Kidney epithelial cell (primary cell): ENCODE measurements around the gene PIK3R4. TPM values are rescaled to one million over a fixed set of nuclear protein-coding genes. Genes with fewer than 3 reads are reported as not detected.

ENCODE experiments used
- DNase-seq: peaks from one replicate; pipeline ENCODE4 v3.0.0-alpha.2; 2010; ENCODE audit warnings: low read depth
- H3K27me3 ChIP-seq: 2 replicates; pipeline ENCODE4 v1.6.0; 2011; ENCODE audit warnings: low read length; ENCODE audit not compliant: control insufficient read depth, insufficient read depth
- H3K36me3 ChIP-seq: 2 replicates; pipeline ENCODE4 v1.5.1; 2011; ENCODE audit warnings: low read length; ENCODE audit not compliant: control insufficient read depth, insufficient read depth
- H3K4me3 ChIP-seq: 2 replicates; pipeline ENCODE4 v1.5.1; 2011; ENCODE audit warnings: low read depth, mild to moderate bottlenecking, control low read depth, low read length
- CTCF ChIP-seq: IDR thresholded peaks from 2 replicates; pipeline ENCODE4 v1.5.1; 2011; ENCODE audit warnings: mild to moderate bottlenecking, moderate library complexity, low read length, control low read depth, inconsistent platforms; ENCODE audit not compliant: insufficient read depth, poor library complexity, severe bottlenecking
- total RNA-seq: library from RNA; depleted of rRNA; stranded (reverse); fragments of >200 nt; gene quantifications from 2 replicates; pipeline ENCODE4 v1.2.3, GENCODE V29; 2015

PIK3R4 gene
- total RNA-seq, 1 donor from 2014 or later, result 32.9 TPM

- no peak for DNase-seq
- Histone ChIP-seq H3K36me3 (no peaks in the 10 kb centered on the region), H3K27me3 (no peaks in the 10 kb centered on the region), H3K4me3 (no peak overlapping the region)
- TF ChIP-seq CTCF, result no peak
These were observed 6.8 kb downstream of the PIK3R4 start for GRCh38 chr3:130739848-130740247.

DNA sequence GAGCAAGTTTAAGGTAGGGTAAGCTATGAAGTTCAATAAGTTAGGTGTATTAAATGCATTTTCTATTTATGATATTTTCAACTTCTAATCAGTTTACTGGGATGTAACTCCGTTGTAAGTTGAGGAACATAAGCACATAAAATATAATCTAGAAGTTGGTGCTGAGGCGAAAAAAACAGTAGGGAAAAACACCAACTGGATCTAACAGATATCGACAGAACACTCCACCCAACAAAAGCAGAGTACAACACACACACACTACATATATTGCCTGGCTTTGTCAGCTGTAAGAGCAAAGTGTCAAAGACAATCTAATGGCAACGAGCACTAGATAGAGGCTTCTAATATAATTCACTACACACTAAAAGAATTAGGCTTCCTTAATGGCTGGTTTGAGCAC lies 8.4 kb downstream of the PIK3R4 start:
- H3K4me3 ChIP-seq, result no peak overlapping the region
- H3K36me3 ChIP-seq, result no peaks in the 10 kb centered on the region

GRCh38 chr3:130737622-130738021 lies 9.0 kb downstream of the PIK3R4 start:
- Histone ChIP-seq H3K36me3 (no peaks in the 10 kb centered on the region), H3K27me3 (no peaks in the 10 kb centered on the region), H3K4me3 (no peak overlapping the region)
- no peak for DNase-seq
- TF ChIP-seq CTCF, result no peak

More for the DNA sequence above, 8.4 kb downstream of the PIK3R4 start:
- DNase-seq, result no peak
- no peak for TF ChIP-seq CTCF
- H3K27me3 ChIP-seq, result no peaks in the 10 kb centered on the region

GRCh38 chr3:130733236-130733875 lies 13.3 kb downstream of the PIK3R4 start:
- TF ChIP-seq CTCF, result no peak
- Histone ChIP-seq H3K4me3 (no peak overlapping the region), H3K27me3 (no peaks in the 10 kb centered on the region), H3K36me3 (no peaks in the 10 kb centered on the region)
- DNase-seq, result no peak

DNA sequence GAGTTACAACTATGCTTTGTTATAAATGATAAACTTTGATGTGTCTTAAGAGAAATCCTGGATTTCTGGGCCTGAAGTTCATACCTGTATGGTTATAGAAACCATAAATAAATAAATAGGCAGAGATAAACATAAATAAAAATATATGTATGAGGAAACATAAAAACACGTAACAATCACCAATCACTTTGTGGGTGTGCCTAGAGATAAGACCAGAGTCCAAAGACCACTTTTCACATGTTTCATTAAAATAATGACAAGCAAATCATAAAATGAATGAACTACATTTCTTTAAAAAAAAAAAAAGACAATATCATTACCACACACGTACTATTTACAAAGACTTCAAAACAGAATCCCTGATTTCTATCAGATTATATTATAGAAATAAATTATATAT lies 14.1 kb downstream of the PIK3R4 start:
- no peak for DNase-seq
- Histone ChIP-seq H3K36me3 (no peaks in the 10 kb centered on the region), H3K4me3 (no peak overlapping the region), H3K27me3 (no peaks in the 10 kb centered on the region)
- TF ChIP-seq CTCF, result no peak

GRCh38 chr3:130731817-130732216 lies 14.8 kb downstream of the PIK3R4 start:
- no peaks in the 10 kb centered on the region for H3K27me3 ChIP-seq
- H3K36me3 ChIP-seq, result no peaks in the 10 kb centered on the region
- no peak for TF ChIP-seq CTCF
- H3K4me3 ChIP-seq, result no peak overlapping the region
- DNase-seq, result no peak
